ENCODE measurements around the gene CAMK1G. TPM values are rescaled to one million over a fixed set of nuclear protein-coding genes. Genes with fewer than 3 reads are reported as not detected.

Gene CAMK1G
- total and polyA plus RNA-seq, 2 donors (not counting 3 experiments of a cell fraction or from before 2014, with no cell fraction given), result not detected

DNA sequence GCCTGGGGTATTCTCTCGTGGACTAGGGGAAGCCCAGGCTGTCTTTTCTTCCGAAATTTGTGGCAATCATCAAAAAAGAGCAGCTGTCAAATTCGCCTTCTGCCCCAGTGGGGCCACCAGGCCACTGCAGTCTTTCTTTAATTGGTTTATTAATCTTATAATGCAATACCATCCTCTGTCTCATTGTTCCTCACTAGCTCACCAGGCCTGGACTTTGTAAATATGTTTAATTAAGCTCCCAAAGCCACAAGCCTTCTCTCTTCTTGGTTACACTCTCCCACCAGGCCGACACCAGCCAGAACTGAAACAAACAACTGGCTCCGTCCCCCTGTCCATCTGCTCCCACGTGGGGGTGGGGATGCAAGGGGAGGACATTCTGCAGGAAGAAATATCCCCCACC, 22.0 kb upstream of the CAMK1G start:
- Histone ChIP-seq H3K9ac (replicated peaks; ENCODE audit: extremely low read depth, insufficient read depth, low read length) (no peak overlapping the region), H3K27ac (ENCODE audit: insufficient read depth, low read depth, low read length) (no peak overlapping the region), H2AFZ (ENCODE audit: low read depth, low read length) (no peak overlapping the region), H3K4me2 (ENCODE audit: insufficient read depth, low read length) (no peak overlapping the region), H3K9me1 (replicated peaks; ENCODE audit: control insufficient read depth, extremely low read depth, insufficient read depth, low read length) (no peaks in the 10 kb centered on the region), H3K79me2 (ENCODE audit: control insufficient read depth, insufficient read depth, low read length) (no peaks in the 10 kb centered on the region), H3K4me3 (replicated peaks in 1 of 3; ENCODE audit: insufficient read depth in 1 of 3, low read depth in 1 of 3, low read length in 3 of 3) (no peak overlapping the region), H3K4me1 (ENCODE audit: control insufficient read depth, extremely low read depth, insufficient read depth, low read length) (no peaks in the 10 kb centered on the region), H3K36me3 (ENCODE audit: control insufficient read depth in 2 of 2, extremely low read depth in 1 of 2, insufficient read depth in 2 of 2, low read length in 2 of 2) (no peaks in the 10 kb centered on the region), H4K20me1 (replicated peaks; ENCODE audit: control insufficient read depth, extremely low read depth, insufficient read depth, low read length) (no peaks in the 10 kb centered on the region), H3K27me3 (ENCODE audit: control insufficient read depth in 2 of 2, insufficient read depth in 2 of 2, low read length in 2 of 2) (peaks cover 0 to 3% of the 10 kb centered on the region in 2 experiments), H3K9me3 (replicated peaks; ENCODE audit: control insufficient read depth, insufficient read depth, low read length) (no peaks in the 10 kb centered on the region)
- no TSS peak for BruUV-seq (replicated peaks)
- FAIRE-seq (no peak), DNase-seq (ENCODE audit: low read depth, low spot score) (no peak)
- CTCF ChIA-PET, result interaction anchor here (1.4 to 2.9 kb wide), 2 partner anchors 8 to 187 kb away, joined by 3 to 13 read pairs; no protein-coding TSS in a partner anchor
- dilution Hi-C loops (cut with MboI; ENCODE audit: extremely low pct_ligation_motif_present, low sequenced_read_pairs) (no loop called here), intact Hi-C loops (cut with micrococcal nuclease) (loop anchor here (10.0 kb wide), 1 partner anchor 423 kb away; no protein-coding TSS in a partner anchor)
- POLR2A ChIA-PET, result no interaction called here
- no peak for TF ChIP-seq POLR2AphosphoS5 (IDR thresholded peaks at IDR 0.05; ENCODE audit: insufficient read depth, low read depth, low read length)
- TF ChIP-seq CTCF (IDR thresholded peaks at IDR 0.05; ENCODE audit: extremely low read depth in 1 of 2, insufficient read depth in 1 of 2, low read depth in 1 of 2, low read length in 2 of 2), result no peak
- no peak for TF ChIP-seq GATA2 (IDR thresholded peaks at IDR 0.05; ENCODE audit: insufficient read depth, insufficient read length, low read depth, low read length)
- no peak for TF ChIP-seq MYC (IDR thresholded peaks at IDR 0.05; ENCODE audit: low read depth, low read length)
- TF ChIP-seq POLR2A (IDR thresholded peaks at IDR 0.05; ENCODE audit: low read depth, low read length), result no peak
- TF ChIP-seq JUN (IDR thresholded peaks at IDR 0.05; ENCODE audit: borderline replicate concordance, insufficient read depth, insufficient read length, low read depth), result no peak
- no peak for TF ChIP-seq EZH2 (IDR thresholded peaks at IDR 0.05; ENCODE audit: borderline replicate concordance, low read depth, low read length, severe bottlenecking)
- TF ChIP-seq FOS (IDR thresholded peaks at IDR 0.05; ENCODE audit: borderline replicate concordance, insufficient read depth, low read length), result no peak
- TF ChIP-seq MAX (IDR thresholded peaks at IDR 0.05; ENCODE audit: insufficient read depth, insufficient read length), result no peak

All from endothelial cell of umbilical vein (primary cell).